HepG2 (cell line): ENCODE data around the gene CA12. TPM values are rescaled to one million over a fixed set of nuclear protein-coding genes. Genes with fewer than 3 reads are reported as not detected.

Experiments used
- ARID5B ChIP-seq: IDR thresholded peaks from 2 replicates; pipeline ENCODE4 v1.4.0; 2020; ENCODE audit warnings: mild to moderate bottlenecking, missing genetic modification reagents
- ELF1 ChIP-seq: sonication (generic); formaldehyde crosslinking; IDR thresholded peaks from 2 replicates; pipeline ENCODE4 v1.4.0; 2020; ENCODE audit warnings: missing genetic modification reagents
- ELK4 ChIP-seq: sonication (generic); formaldehyde crosslinking; IDR thresholded peaks from 2 replicates; pipeline ENCODE4 v1.9.0; 2021; ENCODE audit warnings: missing genetic modification reagents, borderline replicate concordance
- HBP1 ChIP-seq: IDR thresholded peaks from 2 replicates; pipeline ENCODE4 v1.6.1; 2016; ENCODE audit warnings: low read depth, control low read depth
- PATZ1 ChIP-seq: sonication (generic); formaldehyde crosslinking; IDR thresholded peaks from 2 replicates; pipeline ENCODE4 v1.4.0; 2020; ENCODE audit warnings: missing genetic modification reagents
- SMAD3 ChIP-seq: sonication (generic); formaldehyde crosslinking; IDR thresholded peaks from 2 replicates; pipeline ENCODE4 v1.4.0; 2020; ENCODE audit warnings: missing genetic modification reagents
- UBTF ChIP-seq: sonication (generic); formaldehyde crosslinking; IDR thresholded peaks from 2 replicates; pipeline ENCODE4 v1.4.0; 2020; ENCODE audit warnings: mild to moderate bottlenecking, missing genetic modification reagents
- ZBTB38 ChIP-seq: sonication (generic); formaldehyde crosslinking; IDR thresholded peaks from 2 replicates; pipeline ENCODE4 v1.5.1; 2020; ENCODE audit warnings: mild to moderate bottlenecking, missing genetic modification reagents
- ZMAT3 ChIP-seq: sonication (generic); formaldehyde crosslinking; conservative IDR thresholded peaks from 2 replicates; pipeline ENCODE4 v1.7.0; 2021; ENCODE audit warnings: missing genetic modification reagents
- ZNF281 ChIP-seq: sonication (generic); formaldehyde crosslinking; IDR thresholded peaks from 2 replicates; pipeline ENCODE4 v1.4.0; 2020; ENCODE audit warnings: missing genetic modification reagents, borderline replicate concordance
- ZNF580 ChIP-seq: IDR thresholded peaks from 2 replicates; pipeline ENCODE4 v1.6.1; 2016; ENCODE audit warnings: low read depth, borderline replicate concordance
- ZNF720 ChIP-seq: sonication (generic); formaldehyde crosslinking; IDR thresholded peaks from 2 replicates; pipeline ENCODE4 v1.4.0; 2020; ENCODE audit warnings: missing genetic modification reagents
- polyA plus RNA-seq, 8 experiments: library from polyadenylated mRNA; depleted of rRNA in 3 of 8; stranded (reverse) in 7 of 8; unstranded in 1 of 8; fragments of >200 nt; fragmentation: Illumina TruSeq in 4 of 8; extraction: Trizol in 4 of 8; gene quantifications; 2 replicates each; pipeline versions ENCODE4 v1.2.1 to v1.2.3, GENCODE V29; 2011 to 2016; ENCODE audit warnings: low read depth in 4 of 8, missing spikeins in 1 of 8, mixed read lengths in 1 of 8; ENCODE audit not compliant: insufficient read depth in 1 of 8
- total RNA-seq, 5 experiments: library from RNA; depleted of rRNA; stranded (reverse); fragments of >200 nt; fragmentation: Illumina TruSeq; extraction: Trizol; gene quantifications; 2 replicates each; pipeline ENCODE4 v1.2.3, GENCODE V29; 2016; ENCODE audit warnings: low read depth in 1 of 5

The CA12 gene
- total and polyA plus RNA-seq, 2 of the 13 experiments (the other 11 are each of a cell fraction or from before 2014, with no cell fraction given), result 0.07 to 0.20 TPM

- peak; percentile 28; the same call in 1 of the 2 replicates for TF ChIP-seq PATZ1 (CRISPR knock-in tag)
- TF ChIP-seq ELF1 (CRISPR knock-in tag), result 0 out of 2 replicates have a peak, but pooled peaks have one; percentile 28
- TF ChIP-seq HBP1 (CRISPR knock-in tag), result 0 out of 2 replicates have a peak, but pooled peaks have one; percentile 43
- 0 out of 2 replicates have a peak, but pooled peaks have one; percentile 30 for TF ChIP-seq ZMAT3
- no peak for TF ChIP-seq ZNF720 (CRISPR knock-in tag)
- no peak for TF ChIP-seq ELK4 (CRISPR knock-in tag)
- 0 out of 2 replicates have a peak, but pooled peaks have one; percentile 27 for TF ChIP-seq ZBTB38 (CRISPR knock-in tag)
- TF ChIP-seq SMAD3 (CRISPR knock-in tag), result no peak
- 0 out of 2 replicates have a peak, but pooled peaks have one; percentile 33 for TF ChIP-seq ARID5B (CRISPR knock-in tag)
- 0 out of 2 replicates have a peak, but pooled peaks have one; percentile 27 for TF ChIP-seq ZNF580 (CRISPR knock-in tag)
- TF ChIP-seq UBTF (CRISPR knock-in tag), result peak; percentile 78
- no peak for TF ChIP-seq ZNF281 (CRISPR knock-in tag)
Measured at GRCh38 chr15:63277038-63277892, 104.4 kb downstream of the CA12 start, which contains the start of gene APH1B (continued).
